8988T (cell line): ENCODE measurements around the gene RUNX1.

Experiments
- DNase-seq: peaks from one replicate; pipeline ENCODE4 v3.0.0; 2011

Gene RUNX1

GRCh38 chr21:34941162-34941561, 107.9 kb downstream of the RUNX1 start:
- no peak for DNase-seq

- DNase-seq = no peak
Measured at GRCh38 chr21:34939673-34940331, 109.3 kb downstream of the RUNX1 start.

GRCh38 chr21:34938089-34938764, 110.9 kb downstream of the RUNX1 start:
- no peak for DNase-seq

- DNase-seq = no peak
Measured at GRCh38 chr21:34936883-34937563, 112.1 kb downstream of the RUNX1 start.

GRCh38 chr21:34936371-34936789, 112.7 kb downstream of the RUNX1 start:
- no peak for DNase-seq

GRCh38 chr21:34935898-34936297, 113.2 kb downstream of the RUNX1 start:
- DNase-seq = no peak

- DNase-seq = no peak
Measured at GRCh38 chr21:34935452-34935851, 113.7 kb downstream of the RUNX1 start.

- DNase-seq = no peak
Measured at GRCh38 chr21:34934350-34934749, 114.8 kb downstream of the RUNX1 start.

- DNase-seq = no peak
Measured at GRCh38 chr21:34933609-34934335, 115.3 kb downstream of the RUNX1 start.

GRCh38 chr21:34932233-34932632, 116.9 kb downstream of the RUNX1 start:
- no peak for DNase-seq

GRCh38 chr21:34930971-34931370, 118.1 kb downstream of the RUNX1 start:
- no peak for DNase-seq

GRCh38 chr21:34928637-34929036, 120.5 kb downstream of the RUNX1 start:
- DNase-seq = no peak

- no peak for DNase-seq
Measured at GRCh38 chr21:34927992-34928391, 121.1 kb downstream of the RUNX1 start.

GRCh38 chr21:34926803-34927467, 122.2 kb downstream of the RUNX1 start:
- no peak for DNase-seq

GRCh38 chr21:34925597-34925996, 123.5 kb downstream of the RUNX1 start:
- no peak for DNase-seq

- DNase-seq = no peak
Measured at GRCh38 chr21:34924771-34925419, 124.2 kb downstream of the RUNX1 start.

- DNase-seq = no peak
Measured at GRCh38 chr21:34924194-34924593, 124.9 kb downstream of the RUNX1 start.

GRCh38 chr21:34923626-34924025, 125.5 kb downstream of the RUNX1 start:
- DNase-seq = no peak

- DNase-seq = no peak
Measured at GRCh38 chr21:34923202-34923601, 125.9 kb downstream of the RUNX1 start.

- no peak for DNase-seq
Measured at GRCh38 chr21:34922479-34922878, 126.6 kb downstream of the RUNX1 start.

- no peak for DNase-seq
Measured at GRCh38 chr21:34921151-34921550, 128.0 kb downstream of the RUNX1 start.

GRCh38 chr21:34919406-34919805, 129.7 kb downstream of the RUNX1 start:
- DNase-seq = no peak
